GM12801 (cell line): ENCODE measurements around the gene GLRA2.

ENCODE experiments used
- CTCF ChIP-seq: IDR thresholded peaks from one replicate; pipeline ENCODE4 v1.5.1; 2011; ENCODE audit warnings: control low read depth; ENCODE audit not compliant: insufficient read length; ENCODE audit errors: extremely low read depth

Gene GLRA2

GRCh38 chrX:14529290-14529989 lies at the start of gene GLRA2:
GLRA2 (plus strand) TSS chrX:14529536; CDS start chrX:14530058, 522 bp downstream.
- no peak for TF ChIP-seq CTCF

DNA sequence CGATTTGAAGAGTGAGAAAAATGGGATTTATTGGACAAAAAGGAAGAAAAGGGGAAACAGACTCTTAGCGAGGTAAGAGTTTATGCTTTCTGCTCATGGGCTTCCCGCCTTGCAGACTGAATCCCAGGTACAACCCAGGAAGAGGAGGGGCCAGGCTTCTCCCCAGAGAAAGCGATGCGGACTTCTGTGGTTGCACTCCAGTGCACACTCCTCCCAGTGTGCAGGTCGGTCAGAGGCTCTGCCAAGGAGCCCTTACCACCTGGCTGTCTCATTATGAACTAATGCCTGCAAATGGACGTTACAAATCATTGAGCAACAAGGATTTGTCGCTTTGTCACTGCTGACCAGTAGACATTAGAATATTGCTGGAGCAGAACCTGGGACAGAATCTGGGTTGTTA lies 39.9 kb upstream of the GLRA2 start:
- TF ChIP-seq CTCF, result no peak

GRCh38 chrX:14491689-14492088 lies 37.6 kb upstream of the GLRA2 start:
- TF ChIP-seq CTCF, result no peak

GRCh38 chrX:14496674-14497073 lies 32.7 kb upstream of the GLRA2 start:
- TF ChIP-seq CTCF, result no peak

DNA sequence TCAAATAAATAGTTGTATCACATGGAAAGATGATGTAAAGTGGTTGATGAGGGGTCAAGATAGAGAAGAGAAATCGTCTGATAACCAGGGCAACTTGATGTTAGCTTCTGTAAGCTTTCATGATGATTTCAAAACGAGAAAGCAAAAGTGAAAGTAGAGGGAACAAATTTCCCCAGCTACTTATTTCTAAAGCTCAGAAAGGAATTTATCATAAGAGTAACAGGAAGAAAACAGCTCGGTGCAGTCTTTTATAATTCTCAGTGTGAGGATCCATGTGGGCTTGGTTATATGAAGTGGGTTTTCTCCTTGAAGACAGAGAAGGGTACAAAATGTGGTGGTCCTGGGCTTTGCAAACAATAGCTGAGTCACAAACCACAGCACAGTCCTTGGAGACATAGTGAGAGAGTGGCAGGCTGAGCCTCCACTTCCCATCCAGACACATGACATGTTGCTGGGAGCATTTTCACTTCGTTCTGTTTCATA lies 32.1 kb upstream of the GLRA2 start:
- TF ChIP-seq CTCF, result no peak

GRCh38 chrX:14501327-14501726 lies 28.0 kb upstream of the GLRA2 start:
- TF ChIP-seq CTCF, result no peak

DNA sequence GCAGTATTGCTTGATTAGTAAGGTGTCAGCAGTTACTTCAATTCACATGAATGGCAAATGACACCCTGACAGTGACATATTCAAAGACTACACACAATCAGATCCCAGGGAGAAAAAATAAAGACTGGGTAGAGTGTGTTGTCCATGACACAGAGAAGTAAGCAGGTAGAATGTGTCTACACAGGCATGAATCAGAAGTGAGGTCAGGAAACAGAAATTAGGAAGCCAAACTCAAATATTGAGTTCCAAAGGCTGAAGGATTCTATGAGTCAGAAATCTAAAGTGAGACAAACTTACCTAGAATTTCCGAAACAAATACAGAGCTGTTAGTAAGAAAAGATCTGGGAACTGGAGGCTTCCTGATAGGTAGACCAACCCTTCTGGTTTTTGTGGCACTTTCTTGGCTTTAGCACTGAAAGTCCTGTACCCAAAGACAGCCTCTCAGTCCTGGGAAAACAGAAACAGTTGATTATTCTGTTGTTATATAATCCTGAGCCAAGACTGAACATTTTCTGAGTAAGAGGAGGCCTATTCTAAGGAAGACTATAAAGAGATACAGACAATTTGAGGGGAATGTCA lies 24.3 kb upstream of the GLRA2 start:
- TF ChIP-seq CTCF, result no peak
